Lung microvascular endothelial cell (primary cell): ENCODE measurements around the gene PARN. TPM values are rescaled to one million over a fixed set of nuclear protein-coding genes. Genes with fewer than 3 reads are reported as not detected.
"Not testable (repeated sequence)": the region's sequence is repeated elsewhere in the genome, so short reads cannot be mapped to it uniquely, and the experiment has no call there.

Experiments
- DNase-seq, 2 donors: peaks; one replicate each; pipeline versions ENCODE4 v3.0.0 to v3.0.0-alpha.2; 2010; ENCODE audit warnings: low read depth in 2 of 2
- total RNA-seq: library from RNA; depleted of rRNA; stranded (reverse); fragments of >200 nt; gene quantifications from 2 replicates; pipeline ENCODE4 v1.2.1, GENCODE V29; 2014

The PARN gene
- total RNA-seq, 1 donor from 2014 or later = 17.9 TPM

DNA sequence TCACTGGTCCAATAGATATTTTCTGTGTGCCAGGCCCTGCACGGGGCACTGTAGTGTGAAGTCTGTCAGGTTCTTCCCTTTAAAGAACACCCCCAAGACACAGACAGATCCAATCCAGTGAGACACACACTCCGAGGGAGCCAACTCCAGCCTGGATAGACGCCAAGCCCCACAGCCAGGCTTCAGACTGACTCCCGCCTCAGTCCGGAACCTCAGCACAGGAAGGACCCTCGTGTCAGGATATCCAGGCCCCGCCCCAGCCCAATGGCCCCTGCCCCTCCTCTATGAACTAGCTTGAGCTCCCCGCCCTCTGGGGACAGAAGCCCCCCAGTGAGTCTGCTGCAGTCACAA lies 228.4 kb downstream of the PARN start:
- peak; percentile 35 to 49 for DNase-seq

- DNase-seq = not testable (repeated sequence)
These were observed 228.9 kb downstream of the PARN start for GRCh38 chr16:14400978-14401710.

DNA sequence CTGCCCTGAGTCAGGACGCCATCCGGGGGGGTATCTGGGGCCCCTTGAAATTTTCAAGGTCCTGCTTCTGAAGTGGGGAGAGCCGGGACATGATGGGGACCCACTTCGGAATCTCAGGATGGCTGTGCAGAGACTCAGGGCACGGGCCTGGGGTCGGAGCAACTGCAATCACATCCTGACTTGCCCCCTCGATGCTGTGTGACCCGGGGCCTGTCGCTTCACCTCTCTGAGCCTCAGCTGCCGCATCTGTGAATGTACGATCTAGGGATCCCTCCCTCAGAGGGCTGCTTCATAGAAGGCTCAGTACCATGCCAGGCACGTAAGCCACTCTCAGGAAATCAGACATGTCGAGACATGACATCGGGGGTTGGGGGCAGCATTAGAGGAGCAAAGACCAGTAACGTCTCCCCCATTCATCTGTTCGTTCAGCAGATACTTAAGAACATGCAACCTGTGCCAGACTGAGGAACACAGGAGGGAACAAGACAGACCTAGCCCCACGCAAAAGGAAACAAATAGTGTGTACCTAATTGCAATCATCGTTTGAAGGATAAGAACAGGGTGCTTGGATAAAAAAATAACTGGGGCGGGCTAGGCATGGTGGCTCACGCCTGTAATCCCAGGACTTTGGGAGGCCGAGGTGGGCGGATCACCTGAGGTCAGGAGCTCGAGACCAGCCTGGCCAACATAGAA lies 229.6 kb downstream of the PARN start:
- no peak for DNase-seq

DNA sequence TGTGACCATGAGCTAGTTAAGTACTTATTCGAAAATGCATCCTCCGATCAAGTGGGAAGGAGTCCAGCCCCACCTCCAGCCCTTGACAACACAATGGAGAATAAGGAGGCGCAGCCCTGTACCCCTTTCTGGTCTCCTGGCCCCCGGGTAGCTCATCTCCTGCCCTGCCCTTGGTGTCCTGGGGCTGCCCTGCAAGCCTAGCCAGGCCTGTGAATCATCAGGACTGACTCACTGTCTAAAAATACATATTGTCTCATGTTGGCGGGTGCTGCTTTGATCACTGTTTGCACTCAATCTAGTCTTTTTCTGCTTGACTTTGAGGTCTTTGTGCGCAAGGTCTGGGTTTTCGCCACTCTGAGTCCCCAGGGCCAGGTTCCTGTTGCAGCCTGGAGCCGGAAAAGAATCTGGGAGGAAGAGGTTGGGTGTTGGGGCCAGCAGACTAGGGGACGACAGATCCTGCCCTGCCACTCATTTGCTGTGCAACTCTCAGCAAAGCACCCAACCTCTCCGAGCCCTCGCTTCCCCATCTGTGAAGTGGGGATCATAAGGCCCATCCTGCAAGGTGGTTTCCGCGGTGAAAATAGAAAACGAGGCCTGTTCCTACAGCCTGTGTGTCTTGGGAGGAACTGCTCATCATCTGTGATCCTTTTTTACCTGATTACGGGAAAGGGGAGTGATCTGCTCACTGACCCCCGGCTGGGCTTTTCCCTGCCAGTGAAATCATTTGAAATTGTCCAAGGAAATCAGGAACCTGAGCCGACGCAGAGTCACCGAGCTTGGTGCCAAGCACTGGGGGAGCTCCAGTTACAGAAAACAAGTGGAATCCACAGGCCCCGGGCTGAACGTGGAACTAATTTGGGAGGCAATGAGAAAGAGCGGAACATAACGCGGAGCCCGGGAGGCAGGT lies 230.4 kb downstream of the PARN start:
- peak; percentile 20 to 40 for DNase-seq

DNA sequence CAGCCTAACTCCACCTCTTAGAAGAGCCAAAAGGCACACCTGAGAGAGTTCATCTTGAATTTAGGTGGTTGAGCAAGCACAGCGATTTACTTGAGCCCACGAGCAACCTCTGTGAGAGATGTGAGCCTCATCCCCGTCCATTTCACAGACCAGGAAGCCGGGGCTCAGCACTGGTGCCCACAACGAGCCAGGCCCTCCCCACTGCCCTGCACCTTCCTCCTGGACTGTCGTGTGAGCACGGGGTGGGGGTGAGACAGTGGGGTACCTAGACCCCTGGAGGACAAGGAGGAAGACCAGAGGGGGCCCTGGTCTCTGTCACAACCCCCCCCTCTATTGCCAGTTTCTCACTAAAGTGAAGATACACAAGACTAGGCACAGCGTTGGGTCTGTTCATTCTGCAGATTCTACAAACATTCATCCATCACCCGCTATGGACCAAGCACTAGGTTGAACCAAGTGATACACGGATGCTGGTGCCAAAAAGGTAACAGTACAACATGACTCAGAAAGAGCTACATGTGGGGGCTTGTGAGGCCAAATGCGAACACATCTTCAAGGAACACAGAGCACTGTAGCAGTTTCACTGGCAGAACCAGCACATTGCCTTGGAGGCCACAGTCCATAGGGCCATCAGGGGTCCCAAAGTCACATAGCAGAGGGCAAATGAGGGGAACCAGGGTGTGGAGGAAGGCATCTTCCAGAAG lies 231.9 kb downstream of the PARN start:
- DNase-seq = no peak

GRCh38 chr16:14395710-14396304 lies 234.3 kb downstream of the PARN start:
- not testable (repeated sequence) for DNase-seq

DNA sequence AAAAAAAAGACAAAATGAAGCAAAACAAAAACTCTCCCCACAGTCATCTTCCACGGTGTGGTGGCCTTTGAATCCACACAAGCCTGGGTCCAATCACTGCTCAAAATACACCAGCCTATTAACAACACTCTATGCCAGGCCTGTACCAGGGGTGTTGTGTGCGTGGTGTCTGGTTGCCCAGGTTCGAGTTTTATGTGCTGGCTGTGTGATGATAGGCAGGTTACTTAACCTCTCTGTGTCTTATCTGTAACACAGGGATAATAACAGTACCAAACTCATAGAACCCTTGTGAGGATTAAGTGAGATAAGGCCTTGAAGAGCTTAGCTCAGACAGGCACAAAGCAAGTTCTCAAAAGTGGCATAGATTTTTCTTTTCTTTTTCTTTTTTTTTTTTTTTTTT lies 235.2 kb downstream of the PARN start:
- DNase-seq = no peak

- DNase-seq = no peak
These were observed 237.1 kb downstream of the PARN start for GRCh38 chr16:14392960-14393359.

DNA sequence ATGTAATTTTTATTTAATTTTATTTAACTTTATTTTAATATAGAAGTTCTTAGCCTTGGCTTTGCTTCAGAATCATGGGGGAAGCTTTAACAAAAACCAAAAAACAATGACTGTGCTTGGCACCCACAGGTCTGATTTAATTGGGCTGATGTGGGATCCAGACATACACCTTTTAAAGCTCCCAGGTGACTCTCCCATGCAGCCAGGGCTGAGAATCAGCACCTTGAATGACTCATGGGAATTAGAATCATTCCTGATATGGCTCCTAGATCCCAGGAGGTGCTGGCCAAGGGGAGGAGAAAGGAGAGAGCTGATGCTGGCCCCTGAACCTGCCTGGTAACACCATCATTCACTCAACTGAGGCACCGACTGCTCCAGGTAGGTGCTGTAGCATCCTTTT lies 240.7 kb downstream of the PARN start:
- DNase-seq = no peak

DNA sequence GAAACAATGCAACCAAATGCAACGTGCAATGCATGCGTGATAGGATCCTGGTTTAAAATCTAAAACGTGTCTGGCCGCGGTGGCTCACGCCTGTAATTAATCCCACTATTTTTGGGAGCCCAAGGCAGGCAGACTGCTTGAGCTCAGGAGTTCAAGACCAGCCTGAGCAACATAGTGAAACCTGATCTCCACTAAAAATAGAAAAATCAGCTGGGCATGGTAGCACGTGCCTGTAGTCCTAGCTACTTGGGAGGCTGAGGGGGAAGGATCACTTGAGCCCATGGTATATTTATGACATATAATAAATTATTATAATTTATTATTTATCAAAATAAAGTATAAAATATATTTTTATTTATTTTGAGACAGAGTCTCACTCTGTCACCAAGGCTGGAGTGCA lies 241.8 kb downstream of the PARN start:
- no peak for DNase-seq

DNA sequence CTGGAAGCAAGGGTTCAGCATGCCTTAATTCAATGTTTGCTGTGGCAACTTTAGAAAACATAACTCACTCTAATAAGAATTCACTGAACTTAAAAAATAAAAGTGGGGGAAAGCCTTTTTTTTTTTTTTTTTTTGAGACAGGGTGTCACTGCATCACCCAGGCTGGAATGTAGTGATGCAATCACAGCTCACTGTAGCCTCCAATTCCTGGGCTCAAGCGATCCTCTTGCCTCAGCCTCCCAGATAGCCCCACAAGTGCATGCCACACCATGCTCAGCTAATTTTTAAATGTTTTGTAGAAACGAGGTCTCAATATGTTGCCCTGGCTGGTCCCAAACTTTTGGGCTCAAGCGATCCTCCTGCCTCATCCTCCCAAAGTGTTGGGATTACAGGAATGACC lies 243.9 kb downstream of the PARN start:
- DNase-seq = no peak

Other genes with a start within 250 kb of the PARN start
- 53.4 and 68.0 TPM in 2 replicates for gene BFAR, start 2.7 kb upstream of the PARN start, total RNA-seq
- not detected in 2 replicates for gene PLA2G10, start 64.0 kb upstream of the PARN start, total RNA-seq
- gene NPIPA3, start 73.2 kb upstream of the PARN start, total RNA-seq = 0.22 and 0.40 TPM in 2 replicates
- gene NPIPA2, start 112.3 kb upstream of the PARN start, total RNA-seq = 0.22 and 0.40 TPM in 2 replicates
- gene NOMO1, start 203.5 kb upstream of the PARN start, total RNA-seq = 76.1 and 106 TPM in 2 replicates